Liver (tissue), 9 donors: Measurements from ENCODE around the gene MTRR. TPM values are rescaled to one million over a fixed set of nuclear protein-coding genes. Genes with fewer than 3 reads are reported as not detected.

ENCODE experiments used
- DNase-seq: peaks from one replicate; pipeline ENCODE4 v3.0.0-alpha.2; 2017; ENCODE audit warnings: low spot score
- H3K27ac ChIP-seq, 2 donors: one replicate each; pipeline ENCODE4 v1.7.0; 2013; ENCODE audit warnings: inconsistent platforms in 2 of 2, low read length in 2 of 2, control low read depth in 1 of 2, low read depth in 1 of 2, mild to moderate bottlenecking in 1 of 2
- H3K27me3 ChIP-seq, 4 donors: one replicate each; pipeline versions ENCODE4 v1.6.1 to v1.7.0; 2013; ENCODE audit warnings: low read length in 3 of 4, inconsistent platforms in 1 of 4, mild to moderate bottlenecking in 1 of 4, moderate library complexity in 1 of 4; ENCODE audit not compliant: control insufficient read depth in 4 of 4, insufficient read depth in 4 of 4
- H3K36me3 ChIP-seq, 4 donors: one replicate each; pipeline versions ENCODE4 v1.6.1 to v1.7.0; 2013; ENCODE audit warnings: low read length in 3 of 4, mild to moderate bottlenecking in 3 of 4, low read depth in 1 of 4, moderate library complexity in 1 of 4; ENCODE audit not compliant: control insufficient read depth in 4 of 4, insufficient read depth in 3 of 4
- H3K4me1 ChIP-seq, 4 donors: one replicate each; pipeline versions ENCODE4 v1.6.1 to v1.7.0; 2013; ENCODE audit warnings: low read length in 3 of 4, mild to moderate bottlenecking in 3 of 4, moderate library complexity in 1 of 4; ENCODE audit not compliant: control insufficient read depth in 4 of 4, insufficient read depth in 4 of 4
- H3K4me3 ChIP-seq, 3 donors: one replicate each; pipeline versions ENCODE4 v1.6.1 to v1.7.0; 2013; ENCODE audit warnings: low read length in 3 of 3, control low read depth in 1 of 3, low read depth in 1 of 3, mild to moderate bottlenecking in 1 of 3
- H3K9ac ChIP-seq, 2 donors: one replicate each; pipeline ENCODE4 v1.7.0; 2013; ENCODE audit warnings: low read length in 2 of 2, mild to moderate bottlenecking in 2 of 2, moderate library complexity in 2 of 2, control low read depth in 1 of 2, low read depth in 1 of 2
- H3K9me3 ChIP-seq, 4 donors: one replicate each; pipeline versions ENCODE4 v1.6.1 to v1.7.0; 2013; ENCODE audit warnings: low read length in 3 of 4; ENCODE audit not compliant: control insufficient read depth in 4 of 4
- CTCF ChIP-seq: fragments of 150-350 bp; IDR thresholded peaks from 2 replicates; pipeline ENCODE4 v1.5.1; 2017; ENCODE audit warnings: improper control_type of control experiment, low read depth, low read length; ENCODE audit not compliant: missing input control
- EGR1 ChIP-seq, 2 donors: IDR thresholded peaks; 2 replicates each; pipeline ENCODE4 v1.6.1; 2016 to 2018; ENCODE audit warnings: antibody characterized with exemption in 2 of 2, low read depth in 2 of 2
- FOXA1 ChIP-seq: IDR thresholded peaks from 2 replicates; pipeline ENCODE4 v1.6.1; 2016; ENCODE audit warnings: antibody characterized with exemption
- FOXA2 ChIP-seq: IDR thresholded peaks from 2 replicates; pipeline ENCODE4 v1.6.1; 2016; ENCODE audit warnings: antibody characterized with exemption
- HNF4A ChIP-seq, 2 donors: conservative IDR thresholded peaks; 2 replicates each; pipeline ENCODE4 v1.6.1; 2016; ENCODE audit warnings: antibody characterized with exemption in 2 of 2, mild to moderate bottlenecking in 2 of 2
- HNF4G ChIP-seq: IDR thresholded peaks from 2 replicates; pipeline ENCODE4 v1.6.1; 2016; ENCODE audit warnings: antibody characterized with exemption
- JUND ChIP-seq, 2 donors: IDR thresholded peaks; 2 replicates each; pipeline ENCODE4 v1.6.1; 2016; ENCODE audit warnings: antibody characterized with exemption in 2 of 2
- MAX ChIP-seq: IDR thresholded peaks from 2 replicates; pipeline ENCODE4 v1.6.1; 2016; ENCODE audit warnings: antibody characterized with exemption
- NR2F2 ChIP-seq: IDR thresholded peaks from 2 replicates; pipeline ENCODE4 v1.6.1; 2016; ENCODE audit warnings: antibody characterized with exemption
- RAD21 ChIP-seq, 2 donors: IDR thresholded peaks; 2 replicates each; pipeline ENCODE4 v1.6.1; 2016; ENCODE audit warnings: antibody characterized with exemption in 2 of 2, mild to moderate bottlenecking in 2 of 2
- RXRA ChIP-seq, 2 donors: IDR thresholded peaks; 2 replicates each; pipeline ENCODE4 v1.6.1; 2017 to 2018; ENCODE audit warnings: antibody characterized with exemption in 2 of 2, mild to moderate bottlenecking in 1 of 2
- SP1 ChIP-seq: IDR thresholded peaks from 2 replicates; pipeline ENCODE4 v1.6.1; 2018; ENCODE audit warnings: antibody characterized with exemption, mild to moderate bottlenecking
- TAF1 ChIP-seq: conservative IDR thresholded peaks from 2 replicates; pipeline ENCODE4 v1.6.1; 2016; ENCODE audit warnings: antibody characterized with exemption, mild to moderate bottlenecking
- YY1 ChIP-seq: IDR thresholded peaks from 2 replicates; pipeline ENCODE4 v1.6.1; 2016; ENCODE audit warnings: antibody characterized with exemption, mild to moderate bottlenecking
- WGBS: extraction: QIAGEN DNeasy Blood & Tissue Kit; methylation state at CpG from one replicate; pipeline ENCODE4 v1.1.7; 2013; 5-methylcytosine and 5-hydroxymethylcytosine counted together
- polyA plus RNA-seq, 2 donors: library from polyadenylated mRNA; stranded (reverse) in 1 of 2; unstranded in 1 of 2; fragments of 200-250 nt in 1 of 2; fragments of >200 nt in 1 of 2; fragmentation: Nextera tagmentation in 1 of 2; extraction: Ambion mirVana in 1 of 2; gene quantifications; one replicate each; pipeline versions ENCODE4 v1.2.1 to v1.2.3, GENCODE V29; 2013 to 2015
- total RNA-seq, 2 donors: library from RNA; depleted of rRNA; stranded (reverse); fragments of >200 nt; gene quantifications; one replicate each; pipeline ENCODE4 v1.2.3, GENCODE V29; 2014
- TF ChIP-seq, protein P1 (sequence below): IDR thresholded peaks from 2 replicates; pipeline ENCODE4 v1.6.1; 2016; ENCODE audit warnings: antibody characterized with exemption, mild to moderate bottlenecking
- TF ChIP-seq, protein P2 (sequence below): IDR thresholded peaks from 2 replicates; pipeline ENCODE4 v1.6.1; 2016; ENCODE audit warnings: antibody characterized with exemption
- donor health status: healthy.
- donor health status: healthy.
- donor health status: healthy.
- donor health status: healthy.
- donor health status: healthy.

MTRR gene
- total and polyA plus RNA-seq, 4 donors = 16.2 to 49.7 (median 18.0) TPM

DNA sequence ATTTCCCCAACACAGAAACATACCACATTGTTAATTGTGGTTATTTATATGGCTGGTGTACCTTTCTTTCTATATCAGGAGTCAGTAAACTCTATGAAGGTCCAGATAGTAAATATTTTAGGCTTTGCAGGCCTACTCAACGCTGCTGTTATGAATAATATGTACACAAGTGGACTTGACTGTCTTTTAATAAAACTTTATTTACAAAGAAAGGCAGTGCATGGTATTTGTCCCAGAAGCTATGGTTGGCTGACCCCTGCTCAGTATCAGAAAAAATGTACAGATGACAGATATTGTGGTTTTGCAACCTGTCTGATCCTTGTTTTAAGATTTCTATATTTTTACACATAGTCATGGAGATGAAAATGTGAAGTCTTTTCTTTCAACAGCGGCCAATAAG lies 5.7 kb downstream of the MTRR start:
- TF ChIP-seq RXRA (IDR thresholded peaks at IDR 0.05) = no peak
- TF ChIP-seq MAX = no peak
- TF ChIP-seq TAF1 = no peak
- TF ChIP-seq, protein P1, sequence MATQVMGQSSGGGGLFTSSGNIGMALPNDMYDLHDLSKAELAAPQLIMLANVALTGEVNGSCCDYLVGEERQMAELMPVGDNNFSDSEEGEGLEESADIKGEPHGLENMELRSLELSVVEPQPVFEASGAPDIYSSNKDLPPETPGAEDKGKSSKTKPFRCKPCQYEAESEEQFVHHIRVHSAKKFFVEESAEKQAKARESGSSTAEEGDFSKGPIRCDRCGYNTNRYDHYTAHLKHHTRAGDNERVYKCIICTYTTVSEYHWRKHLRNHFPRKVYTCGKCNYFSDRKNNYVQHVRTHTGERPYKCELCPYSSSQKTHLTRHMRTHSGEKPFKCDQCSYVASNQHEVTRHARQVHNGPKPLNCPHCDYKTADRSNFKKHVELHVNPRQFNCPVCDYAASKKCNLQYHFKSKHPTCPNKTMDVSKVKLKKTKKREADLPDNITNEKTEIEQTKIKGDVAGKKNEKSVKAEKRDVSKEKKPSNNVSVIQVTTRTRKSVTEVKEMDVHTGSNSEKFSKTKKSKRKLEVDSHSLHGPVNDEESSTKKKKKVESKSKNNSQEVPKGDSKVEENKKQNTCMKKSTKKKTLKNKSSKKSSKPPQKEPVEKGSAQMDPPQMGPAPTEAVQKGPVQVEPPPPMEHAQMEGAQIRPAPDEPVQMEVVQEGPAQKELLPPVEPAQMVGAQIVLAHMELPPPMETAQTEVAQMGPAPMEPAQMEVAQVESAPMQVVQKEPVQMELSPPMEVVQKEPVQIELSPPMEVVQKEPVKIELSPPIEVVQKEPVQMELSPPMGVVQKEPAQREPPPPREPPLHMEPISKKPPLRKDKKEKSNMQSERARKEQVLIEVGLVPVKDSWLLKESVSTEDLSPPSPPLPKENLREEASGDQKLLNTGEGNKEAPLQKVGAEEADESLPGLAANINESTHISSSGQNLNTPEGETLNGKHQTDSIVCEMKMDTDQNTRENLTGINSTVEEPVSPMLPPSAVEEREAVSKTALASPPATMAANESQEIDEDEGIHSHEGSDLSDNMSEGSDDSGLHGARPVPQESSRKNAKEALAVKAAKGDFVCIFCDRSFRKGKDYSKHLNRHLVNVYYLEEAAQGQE = no peak
- no peak for TF ChIP-seq FOXA1
- TF ChIP-seq NR2F2 = no peak
- no peak for TF ChIP-seq SP1
- TF ChIP-seq EGR1 (IDR thresholded peaks at IDR 0.05; ENCODE audit: low read depth in 2 of 2) = no peak
- TF ChIP-seq RAD21 (IDR thresholded peaks at IDR 0.05) = no peak
- TF ChIP-seq YY1 = no peak
- H3K27me3 ChIP-seq = no peaks in the 10 kb centered on the region
- H3K9me3 ChIP-seq = peaks cover 0 to 2% (median 0%) of the 10 kb centered on the region in 4 donors
- 96% methylated on average over 2 of the region's 2 CpGs for WGBS
- no peak overlapping the region for H3K27ac ChIP-seq
- no peak for DNase-seq
- H3K9ac ChIP-seq = no peak overlapping the region
- peaks cover 3 to 44% (median 31%) of the 10 kb centered on the region in 4 donors for H3K4me1 ChIP-seq
- peaks cover 5 to 20% (median 16%) of the 10 kb centered on the region in 4 donors for H3K36me3 ChIP-seq
- no peak overlapping the region for H3K4me3 ChIP-seq

DNA sequence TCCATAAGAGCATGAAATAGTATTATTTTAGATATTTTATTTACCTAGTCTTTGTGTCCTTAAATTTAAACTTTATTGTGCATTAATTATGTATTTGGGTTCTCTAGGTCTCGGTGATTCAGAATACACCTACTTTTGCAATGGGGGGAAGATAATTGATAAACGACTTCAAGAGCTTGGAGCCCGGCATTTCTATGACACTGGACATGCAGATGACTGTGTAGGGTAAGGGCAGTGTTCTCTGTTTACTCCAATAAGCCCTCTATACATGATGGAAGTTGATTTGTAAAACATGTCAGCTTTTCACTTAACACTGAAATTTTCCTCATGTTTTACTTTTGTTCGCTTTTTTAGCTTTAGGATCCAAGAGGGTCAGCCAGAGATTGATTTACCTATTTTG lies 6.2 kb downstream of the MTRR start:
- H3K27ac ChIP-seq = no peak overlapping the region
- 97% methylated on average over 4 of the region's 4 CpGs for WGBS
- DNase-seq = no peak
- peaks cover 7 to 22% (median 18%) of the 10 kb centered on the region in 4 donors for H3K36me3 ChIP-seq
- no peak overlapping the region for H3K9ac ChIP-seq
- H3K4me1 ChIP-seq = peaks cover 6 to 44% (median 28%) of the 10 kb centered on the region in 4 donors
- no peak overlapping the region for H3K4me3 ChIP-seq
- H3K27me3 ChIP-seq = no peaks in the 10 kb centered on the region
- no peak for TF ChIP-seq YY1
- no peak for TF ChIP-seq FOXA1
- no peak for TF ChIP-seq MAX
- no peak for TF ChIP-seq FOXA2
- TF ChIP-seq, protein P2, sequence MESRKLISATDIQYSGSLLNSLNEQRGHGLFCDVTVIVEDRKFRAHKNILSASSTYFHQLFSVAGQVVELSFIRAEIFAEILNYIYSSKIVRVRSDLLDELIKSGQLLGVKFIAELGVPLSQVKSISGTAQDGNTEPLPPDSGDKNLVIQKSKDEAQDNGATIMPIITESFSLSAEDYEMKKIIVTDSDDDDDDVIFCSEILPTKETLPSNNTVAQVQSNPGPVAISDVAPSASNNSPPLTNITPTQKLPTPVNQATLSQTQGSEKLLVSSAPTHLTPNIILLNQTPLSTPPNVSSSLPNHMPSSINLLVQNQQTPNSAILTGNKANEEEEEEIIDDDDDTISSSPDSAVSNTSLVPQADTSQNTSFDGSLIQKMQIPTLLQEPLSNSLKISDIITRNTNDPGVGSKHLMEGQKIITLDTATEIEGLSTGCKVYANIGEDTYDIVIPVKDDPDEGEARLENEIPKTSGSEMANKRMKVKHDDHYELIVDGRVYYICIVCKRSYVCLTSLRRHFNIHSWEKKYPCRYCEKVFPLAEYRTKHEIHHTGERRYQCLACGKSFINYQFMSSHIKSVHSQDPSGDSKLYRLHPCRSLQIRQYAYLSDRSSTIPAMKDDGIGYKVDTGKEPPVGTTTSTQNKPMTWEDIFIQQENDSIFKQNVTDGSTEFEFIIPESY = no peak
- no peak for TF ChIP-seq RXRA (IDR thresholded peaks at IDR 0.05)
- TF ChIP-seq HNF4A (conservative IDR thresholded peaks at IDR 0.05) = no peak
- TF ChIP-seq, protein P1 = no peak
- TF ChIP-seq RAD21 (IDR thresholded peaks at IDR 0.05) = no peak
- TF ChIP-seq EGR1 (IDR thresholded peaks at IDR 0.05; ENCODE audit: low read depth in 2 of 2) = no peak
- TF ChIP-seq CTCF = no peak
- TF ChIP-seq JUND (IDR thresholded peaks at IDR 0.05) = no peak
- TF ChIP-seq HNF4G = no peak
- peaks cover 0 to 4% (median 0%) of the 10 kb centered on the region in 4 donors for H3K9me3 ChIP-seq
